Measurements from ENCODE around the gene WTIP.

GRCh38 chr19:34484328-34484727 lies 2.8 kb downstream of the WTIP start:
- TF ChIP-seq, protein P1, sequence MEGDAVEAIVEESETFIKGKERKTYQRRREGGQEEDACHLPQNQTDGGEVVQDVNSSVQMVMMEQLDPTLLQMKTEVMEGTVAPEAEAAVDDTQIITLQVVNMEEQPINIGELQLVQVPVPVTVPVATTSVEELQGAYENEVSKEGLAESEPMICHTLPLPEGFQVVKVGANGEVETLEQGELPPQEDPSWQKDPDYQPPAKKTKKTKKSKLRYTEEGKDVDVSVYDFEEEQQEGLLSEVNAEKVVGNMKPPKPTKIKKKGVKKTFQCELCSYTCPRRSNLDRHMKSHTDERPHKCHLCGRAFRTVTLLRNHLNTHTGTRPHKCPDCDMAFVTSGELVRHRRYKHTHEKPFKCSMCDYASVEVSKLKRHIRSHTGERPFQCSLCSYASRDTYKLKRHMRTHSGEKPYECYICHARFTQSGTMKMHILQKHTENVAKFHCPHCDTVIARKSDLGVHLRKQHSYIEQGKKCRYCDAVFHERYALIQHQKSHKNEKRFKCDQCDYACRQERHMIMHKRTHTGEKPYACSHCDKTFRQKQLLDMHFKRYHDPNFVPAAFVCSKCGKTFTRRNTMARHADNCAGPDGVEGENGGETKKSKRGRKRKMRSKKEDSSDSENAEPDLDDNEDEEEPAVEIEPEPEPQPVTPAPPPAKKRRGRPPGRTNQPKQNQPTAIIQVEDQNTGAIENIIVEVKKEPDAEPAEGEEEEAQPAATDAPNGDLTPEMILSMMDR (IDR thresholded peaks at IDR 0.05), result no peak
- TF ChIP-seq POLR2A (IDR thresholded peaks at IDR 0.05), result no peak

Data from adrenal gland (tissue), 5 donors.